ENCODE measurements around the gene SAMHD1.
A peak's percentile ranks its signal among the peaks of the same experiment; 100 is the strongest.
"Not testable (repeated sequence)": the region's sequence is repeated elsewhere in the genome, so short reads cannot be mapped to it uniquely, and the experiment has no call there.

The SAMHD1 gene

DNA sequence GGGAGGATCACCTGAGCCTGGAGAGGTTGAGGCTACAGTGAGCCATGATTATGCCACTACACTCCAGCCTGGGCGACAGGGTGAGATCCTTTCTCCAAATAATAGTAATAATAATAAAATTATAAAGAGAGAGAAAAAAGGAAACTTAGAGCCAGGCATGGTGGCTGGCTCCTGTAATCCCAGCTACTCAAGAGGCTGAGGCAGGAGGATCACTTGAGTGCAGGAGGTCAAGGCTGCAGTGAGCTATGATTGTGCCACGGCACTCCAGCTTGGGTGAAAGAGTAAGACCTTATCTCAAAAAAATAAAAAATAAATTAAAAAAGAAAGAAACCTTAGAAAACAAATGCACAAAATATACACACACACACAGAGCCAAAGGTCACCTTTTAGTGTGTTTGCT is 5.2 kb upstream of the SAMHD1 start:
- no peak for DNase-seq (ENCODE audit: low read depth in 2 of 3, low spot score in 1 of 3)

- no peak for DNase-seq (ENCODE audit: low read depth in 2 of 3, low spot score in 1 of 3)
These were observed 4.5 kb upstream of the SAMHD1 start for GRCh38 chr20:36956016-36956415.

GRCh38 chr20:36951979-36952738 is 651 bp upstream of the SAMHD1 start:
- no peak for DNase-seq (ENCODE audit: low read depth in 2 of 3, low spot score in 1 of 3)

- DNase-seq (ENCODE audit: low read depth in 2 of 3, low spot score in 1 of 3), result peak in 1 of 3 donors; percentile 16
These were observed 902 bp downstream of the SAMHD1 start for GRCh38 chr20:36950414-36951197.

DNA sequence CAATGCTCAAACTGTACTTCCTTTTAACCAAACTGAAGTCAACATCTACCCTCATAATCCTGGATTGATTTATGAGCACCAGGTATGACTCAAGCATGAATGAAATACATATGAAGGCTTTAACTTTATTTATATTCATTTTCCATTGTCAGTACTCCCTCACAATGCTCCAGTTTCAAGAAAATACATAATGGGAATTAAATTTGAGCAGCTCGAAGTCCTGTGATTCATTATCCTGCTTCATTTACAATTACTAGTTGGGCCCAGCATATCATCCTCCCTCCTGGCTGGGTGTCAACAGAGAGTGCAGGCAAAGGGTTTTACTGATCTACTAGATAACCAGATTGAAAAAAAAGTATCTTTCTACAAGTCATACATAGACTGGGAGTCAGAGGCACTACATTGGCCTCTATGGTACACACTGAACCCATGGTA is 10.1 kb downstream of the SAMHD1 start:
- DNase-seq (ENCODE audit: low read depth in 2 of 3, low spot score in 1 of 3), result no peak

DNA sequence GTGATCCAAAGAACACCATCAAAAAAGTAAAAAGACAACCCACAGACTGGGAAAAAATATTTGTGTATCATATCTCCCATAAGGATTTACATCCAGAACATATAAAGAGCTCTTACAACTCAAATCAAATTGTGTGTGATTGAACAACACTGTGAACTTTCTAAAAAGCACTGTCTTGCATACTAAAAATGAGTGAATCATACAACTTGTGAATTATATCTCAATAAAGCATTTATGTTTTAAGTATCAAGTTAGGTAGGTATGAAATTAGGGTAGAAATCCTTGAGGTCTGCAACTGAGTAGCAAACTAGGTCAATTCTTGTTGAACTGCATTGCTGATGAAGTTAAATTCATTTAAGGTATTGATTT is 14.1 kb downstream of the SAMHD1 start:
- no peak for DNase-seq (ENCODE audit: low read depth in 2 of 3, low spot score in 1 of 3)

DNA sequence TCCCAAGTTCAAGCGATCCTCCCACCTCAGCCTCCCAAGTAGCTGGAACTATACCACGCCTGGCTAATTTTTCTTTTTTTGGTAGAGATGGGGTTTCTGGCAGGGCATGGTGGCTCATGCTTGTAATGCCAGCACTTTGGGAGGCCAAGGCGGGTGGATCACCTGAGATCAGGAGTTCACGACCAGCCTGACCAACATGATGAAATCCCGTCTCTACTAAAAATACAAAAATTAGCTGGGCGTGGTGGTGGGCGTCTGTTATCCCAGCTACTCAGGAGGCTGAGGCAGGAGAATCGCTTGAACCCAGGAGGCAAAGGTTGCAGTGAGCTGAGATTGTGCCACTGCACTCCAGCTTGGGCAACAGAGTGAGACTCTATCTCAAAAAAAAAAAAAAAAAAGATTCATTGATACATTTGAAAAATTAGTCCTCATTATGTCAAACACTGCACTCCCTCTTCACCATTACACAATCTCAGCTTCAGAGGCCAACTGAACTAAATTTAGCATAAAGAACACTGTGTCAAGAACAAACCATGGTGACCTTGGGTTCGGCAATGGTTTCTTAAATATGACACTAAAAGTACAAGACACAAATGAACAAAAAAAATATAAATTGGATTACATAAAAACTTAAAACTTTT is 14.6 kb downstream of the SAMHD1 start:
- DNase-seq (ENCODE audit: low read depth in 2 of 3, low spot score in 1 of 3), result not testable (repeated sequence)

DNA sequence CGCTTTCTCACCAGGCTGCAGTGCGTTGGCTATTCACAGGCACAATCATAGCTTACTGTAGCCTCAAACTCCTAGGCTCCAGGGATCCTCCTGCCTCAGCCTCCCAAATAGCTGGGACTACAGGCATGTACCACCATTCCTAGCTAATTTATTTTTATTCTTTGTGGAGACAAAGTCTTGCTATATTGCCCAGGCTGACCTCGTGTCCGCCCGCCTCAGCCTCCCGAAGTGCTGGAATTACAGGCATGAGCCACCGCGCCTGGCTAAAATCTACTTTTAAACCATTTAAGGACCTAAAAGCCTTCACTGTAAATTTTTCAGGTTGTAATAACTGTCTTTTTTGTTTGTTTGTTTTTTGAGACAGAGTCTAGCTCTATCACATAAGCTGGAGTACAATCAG is 15.2 kb downstream of the SAMHD1 start:
- DNase-seq (ENCODE audit: low read depth in 2 of 3, low spot score in 1 of 3), result no peak

DNA sequence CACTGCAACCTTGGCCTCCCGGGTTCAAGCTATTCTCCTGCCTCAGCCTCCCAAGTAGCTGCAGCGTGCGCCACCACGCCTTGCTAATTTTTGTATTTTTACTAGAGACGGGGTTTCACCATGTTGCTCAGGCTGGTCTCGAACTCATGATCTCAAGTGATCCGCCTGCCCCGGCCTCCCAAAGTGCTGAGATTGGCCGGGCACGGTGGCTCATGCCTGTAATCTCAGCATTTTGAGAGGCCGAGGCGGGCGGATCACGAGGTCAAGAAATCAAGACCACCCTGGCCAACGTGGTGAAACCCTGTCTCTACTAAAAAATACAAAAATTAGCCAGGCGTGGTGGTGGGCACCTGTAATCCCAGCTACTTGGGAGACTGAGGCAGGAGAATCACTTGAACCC is 17.9 kb downstream of the SAMHD1 start:
- not testable (repeated sequence) for DNase-seq (ENCODE audit: low read depth in 2 of 3, low spot score in 1 of 3)

DNA sequence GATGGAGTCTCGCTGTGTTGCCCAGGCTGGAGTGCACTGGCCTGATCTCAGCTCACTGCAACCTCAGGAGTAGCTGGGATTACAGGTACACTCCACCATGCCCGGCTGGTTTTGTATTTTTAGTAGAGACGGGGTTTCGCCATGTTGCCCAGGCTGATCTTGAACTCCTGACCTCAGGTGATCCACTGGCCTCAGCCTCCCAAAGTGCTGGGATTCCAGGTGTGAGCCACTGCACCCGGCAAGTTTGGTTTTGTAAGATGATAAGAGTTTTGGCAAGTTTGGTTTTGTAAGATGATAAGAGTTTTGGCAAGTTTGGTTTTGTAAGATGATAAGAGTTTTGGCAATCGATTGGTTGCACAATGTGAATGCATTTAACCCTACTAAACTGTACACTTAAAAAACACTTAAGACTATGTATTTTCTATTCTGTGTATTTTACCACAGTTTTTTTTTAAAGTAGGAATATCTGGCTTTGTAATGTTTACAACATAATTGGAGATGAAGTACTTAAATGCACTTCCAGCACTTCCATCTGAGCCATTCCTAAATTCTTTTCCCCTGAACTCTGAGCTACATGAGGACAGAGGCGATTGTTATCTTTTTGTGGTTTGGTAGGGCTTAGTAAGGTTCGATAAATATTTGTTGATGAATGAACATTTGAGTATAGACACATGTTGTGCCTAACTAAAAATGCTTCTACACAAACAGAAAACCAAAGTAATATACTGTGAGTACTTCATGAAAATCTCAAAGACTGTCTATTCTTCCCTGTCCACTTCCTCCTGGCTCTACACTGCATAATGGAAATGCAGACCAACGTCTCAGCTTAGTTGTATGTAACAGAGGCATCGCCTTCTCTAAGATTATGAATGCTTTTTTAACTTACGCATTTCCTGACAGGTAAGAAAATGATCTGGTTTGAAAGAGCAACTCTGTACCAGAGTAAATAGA is 18.8 kb downstream of the SAMHD1 start:
- DNase-seq (ENCODE audit: low read depth in 2 of 3, low spot score in 1 of 3), result no peak

GRCh38 chr20:36932067-36932466 is 19.4 kb downstream of the SAMHD1 start:
- DNase-seq (ENCODE audit: low read depth in 2 of 3, low spot score in 1 of 3), result not testable (repeated sequence)

GRCh38 chr20:36929691-36930090 is 21.8 kb downstream of the SAMHD1 start:
- DNase-seq (ENCODE audit: low read depth in 2 of 3, low spot score in 1 of 3), result no peak

DNA sequence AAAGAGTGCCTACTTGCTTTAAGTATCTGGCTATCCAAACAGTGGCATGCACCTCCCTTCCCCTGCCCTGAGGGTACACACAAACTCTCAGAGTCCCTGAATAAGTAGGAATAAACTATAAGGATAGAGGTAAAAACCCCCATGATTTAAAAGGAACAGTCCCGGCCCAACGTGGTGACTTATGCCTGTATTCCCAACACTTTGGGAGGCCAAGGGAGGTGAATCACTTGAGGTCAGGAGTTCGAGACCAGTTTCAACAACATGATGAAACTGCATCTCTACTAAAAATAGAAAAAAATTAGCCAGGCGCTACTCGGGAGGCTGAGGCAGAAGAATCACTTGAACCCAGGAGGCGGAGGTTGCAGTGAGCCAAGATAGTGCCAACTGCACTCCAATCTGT is 22.2 kb downstream of the SAMHD1 start:
- DNase-seq (ENCODE audit: low read depth in 2 of 3, low spot score in 1 of 3), result no peak

GRCh38 chr20:36927704-36928103 is 23.8 kb downstream of the SAMHD1 start:
- no peak for DNase-seq (ENCODE audit: low read depth in 2 of 3, low spot score in 1 of 3)

DNA sequence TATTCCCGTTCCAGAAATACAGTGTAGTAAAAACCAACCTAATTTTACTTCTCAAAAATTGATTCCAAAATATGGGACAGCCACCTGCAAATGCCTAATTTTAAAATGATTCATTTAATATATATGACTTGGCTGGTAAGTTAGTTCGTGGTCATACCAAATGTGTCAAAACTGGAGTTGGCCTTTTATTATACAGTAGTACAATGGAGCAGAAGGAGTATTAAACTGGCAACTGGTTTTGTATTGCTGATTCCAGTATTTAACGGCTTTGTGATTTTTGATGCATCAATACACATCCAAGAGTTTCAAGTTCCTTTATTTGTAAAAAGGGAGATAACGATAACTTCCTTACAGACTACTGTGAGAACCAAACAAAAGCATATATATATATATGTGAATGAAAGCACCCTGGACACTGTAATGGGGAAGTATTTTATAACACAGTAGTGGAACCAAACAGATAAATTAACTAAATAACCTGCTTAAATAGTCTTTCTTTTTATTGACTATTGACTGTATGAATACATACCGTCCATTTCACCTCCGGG is 24.8 kb downstream of the SAMHD1 start:
- DNase-seq (ENCODE audit: low read depth in 2 of 3, low spot score in 1 of 3), result no peak

DNA sequence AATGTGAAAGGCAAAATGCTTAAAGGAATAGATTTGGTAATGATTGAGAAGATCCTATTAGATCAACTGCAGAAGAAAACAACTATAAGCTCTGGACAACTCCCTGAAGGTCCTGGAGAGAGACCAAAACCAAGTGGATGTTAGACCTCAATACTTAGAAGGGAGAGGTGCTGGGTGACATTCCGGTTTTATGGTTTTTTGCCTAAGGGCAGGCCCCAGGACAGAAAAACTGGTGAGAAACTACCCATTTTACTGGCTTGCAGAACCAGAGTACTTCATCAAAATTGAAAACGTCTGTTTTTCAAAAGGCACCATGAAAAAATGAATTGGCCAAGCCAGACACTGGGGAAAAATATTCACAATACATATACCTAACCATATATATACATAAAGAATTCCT is 26.3 kb downstream of the SAMHD1 start:
- no peak for DNase-seq (ENCODE audit: low read depth in 2 of 3, low spot score in 1 of 3)

- DNase-seq (ENCODE audit: low read depth in 2 of 3, low spot score in 1 of 3), result no peak
These were observed 27.1 kb downstream of the SAMHD1 start for GRCh38 chr20:36924167-36925045.

- no peak for DNase-seq (ENCODE audit: low read depth in 2 of 3, low spot score in 1 of 3)
These were observed 31.2 kb downstream of the SAMHD1 start for GRCh38 chr20:36920334-36920730.

- peak in 1 of 3 donors; percentile 50 for DNase-seq (ENCODE audit: low read depth in 2 of 3, low spot score in 1 of 3)
These were observed 31.7 kb downstream of the SAMHD1 start for GRCh38 chr20:36919715-36920333.

Measured in stimulated activated CD4-positive, alpha-beta T cell treated with anti-CD3 and anti-CD28 coated beads, Interleukin-12 subunit alpha, Interleukin-12 subunit beta, amount 100 ng/mL, for 48 hours (primary cell).